GM12872 (cell line): Measurements from ENCODE around the gene RPS6KA1.

Experiments
- CTCF ChIP-seq: IDR thresholded peaks from 3 replicates; pipeline ENCODE4 v1.5.1; 2011; ENCODE audit warnings: low read depth, mild to moderate bottlenecking, low read length, moderate library complexity; ENCODE audit not compliant: insufficient read depth

Gene RPS6KA1

GRCh38 chr1:26575348-26575747, 45.8 kb downstream of the RPS6KA1 start:
- no peak for TF ChIP-seq CTCF

GRCh38 chr1:26578167-26578566, 48.6 kb downstream of the RPS6KA1 start:
- TF ChIP-seq CTCF, result no peak

DNA sequence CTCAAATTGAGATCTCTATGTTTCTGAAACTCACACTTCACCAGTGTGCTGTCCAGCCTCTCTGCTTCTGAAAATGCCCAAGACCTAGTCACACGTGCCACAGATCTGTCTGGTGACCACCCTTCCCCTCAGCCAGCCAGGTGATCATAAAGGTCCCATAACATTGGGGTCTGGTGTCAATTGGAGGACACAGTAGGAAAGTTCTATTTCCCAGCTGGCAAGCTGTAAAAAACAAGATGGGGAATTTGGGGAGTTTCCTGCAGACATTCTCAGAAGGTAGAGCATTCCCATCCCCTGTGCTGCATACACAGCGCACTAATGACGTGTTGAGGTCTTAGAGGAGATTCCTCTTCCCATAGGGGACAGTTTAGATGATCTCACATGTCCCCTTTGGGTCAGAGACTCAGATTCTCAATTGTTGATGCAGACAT, 50.1 kb downstream of the RPS6KA1 start:
- TF ChIP-seq CTCF, result no peak

DNA sequence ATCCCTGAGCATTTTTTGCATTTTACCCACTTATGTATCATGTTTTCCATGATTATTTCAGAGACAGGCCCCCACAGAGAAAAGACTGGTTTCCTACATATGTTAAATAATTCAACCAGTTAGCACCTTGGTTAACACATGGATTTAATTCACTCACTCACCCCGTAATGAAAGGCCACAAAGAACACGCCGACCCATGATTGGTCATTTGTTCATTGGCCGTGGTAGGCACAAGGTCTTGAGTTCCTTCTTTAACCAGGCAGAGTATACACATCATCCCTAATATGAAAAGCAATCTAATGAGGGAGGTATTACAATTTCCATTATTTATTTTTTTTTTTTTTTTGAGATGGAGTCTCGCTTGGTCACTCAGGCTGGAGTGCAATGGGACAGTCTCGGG, 50.6 kb downstream of the RPS6KA1 start:
- no peak for TF ChIP-seq CTCF

GRCh38 chr1:26581287-26581651, 51.7 kb downstream of the RPS6KA1 start:
- no peak for TF ChIP-seq CTCF

DNA sequence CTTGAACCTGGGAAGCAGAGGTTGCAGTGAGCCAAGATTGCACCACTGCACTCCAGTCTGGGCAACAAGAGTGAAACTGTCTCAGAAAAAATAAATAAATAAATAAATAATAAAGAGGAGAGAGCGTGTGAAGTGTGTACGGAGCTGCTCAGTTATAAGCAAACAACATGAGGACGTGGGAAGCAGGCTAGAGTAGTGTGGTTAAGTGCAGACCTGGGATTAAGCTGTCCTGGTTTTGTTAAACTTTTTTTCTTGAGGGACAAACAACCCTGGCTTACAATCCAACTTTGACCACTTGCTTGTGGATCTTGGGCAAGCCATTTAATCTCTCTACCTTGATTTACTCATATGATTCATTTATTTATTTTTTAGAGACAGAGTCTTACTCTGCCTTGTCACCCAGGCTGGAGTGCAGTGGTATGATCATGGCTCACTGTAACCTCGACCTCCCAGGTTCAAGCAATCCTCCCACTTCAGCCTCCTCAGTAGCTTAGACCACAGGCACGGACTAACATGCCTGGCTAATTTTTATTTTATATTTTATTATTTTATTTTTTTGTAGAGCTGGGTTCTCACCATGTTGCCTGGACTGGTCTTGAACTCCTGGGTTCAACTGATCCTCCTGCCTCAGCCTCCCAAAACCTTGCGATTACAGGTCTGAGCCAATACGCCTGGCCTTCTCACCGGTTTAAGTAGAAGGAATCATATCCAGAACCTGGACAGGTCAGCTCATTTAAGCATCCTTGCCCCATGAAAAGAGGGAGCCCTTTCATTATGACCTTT, 52.7 kb downstream of the RPS6KA1 start:
- no peak for TF ChIP-seq CTCF

GRCh38 chr1:26582836-26583460, 53.4 kb downstream of the RPS6KA1 start:
- no peak for TF ChIP-seq CTCF
